OCI-LY1 (cell line): ENCODE data around the gene DYNLT1.

Experiments used
- EZH2 ChIP-seq: fragments of 200-600 bp; sonication (generic), shearing (Covaris generic); IDR thresholded peaks from 2 replicates; pipeline ENCODE4 v1.8.0; 2017; ENCODE audit warnings: borderline replicate concordance, mixed run types, mild to moderate bottlenecking, antibody characterized with exemption, low read length, moderate library complexity, mixed read lengths
- TF ChIP-seq, protein P1 (sequence below): fragments of 200-600 bp; sonication (generic), shearing (Covaris generic); IDR thresholded peaks from 2 replicates; pipeline ENCODE4 v1.5.1; 2017; ENCODE audit warnings: mild to moderate bottlenecking, antibody characterized with exemption, low read length, moderate library complexity, mixed read lengths

GRCh38 chr6:158684745-158685324 is 40.3 kb upstream of the DYNLT1 start:
- no peak for TF ChIP-seq EZH2
- TF ChIP-seq, protein P1, sequence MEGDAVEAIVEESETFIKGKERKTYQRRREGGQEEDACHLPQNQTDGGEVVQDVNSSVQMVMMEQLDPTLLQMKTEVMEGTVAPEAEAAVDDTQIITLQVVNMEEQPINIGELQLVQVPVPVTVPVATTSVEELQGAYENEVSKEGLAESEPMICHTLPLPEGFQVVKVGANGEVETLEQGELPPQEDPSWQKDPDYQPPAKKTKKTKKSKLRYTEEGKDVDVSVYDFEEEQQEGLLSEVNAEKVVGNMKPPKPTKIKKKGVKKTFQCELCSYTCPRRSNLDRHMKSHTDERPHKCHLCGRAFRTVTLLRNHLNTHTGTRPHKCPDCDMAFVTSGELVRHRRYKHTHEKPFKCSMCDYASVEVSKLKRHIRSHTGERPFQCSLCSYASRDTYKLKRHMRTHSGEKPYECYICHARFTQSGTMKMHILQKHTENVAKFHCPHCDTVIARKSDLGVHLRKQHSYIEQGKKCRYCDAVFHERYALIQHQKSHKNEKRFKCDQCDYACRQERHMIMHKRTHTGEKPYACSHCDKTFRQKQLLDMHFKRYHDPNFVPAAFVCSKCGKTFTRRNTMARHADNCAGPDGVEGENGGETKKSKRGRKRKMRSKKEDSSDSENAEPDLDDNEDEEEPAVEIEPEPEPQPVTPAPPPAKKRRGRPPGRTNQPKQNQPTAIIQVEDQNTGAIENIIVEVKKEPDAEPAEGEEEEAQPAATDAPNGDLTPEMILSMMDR, result no peak
